DMS153 treated with DMSO at 0.1 percent for 48 hours (cell line): ENCODE measurements around the gene GABARAPL1.
A peak's percentile ranks its signal among the peaks of the same experiment; 100 is the strongest.
"Not testable (repeated sequence)": the region's sequence is repeated elsewhere in the genome, so short reads cannot be mapped to it uniquely, and the experiment has no call there.

Source experiments
- DNase-seq: peaks from one replicate; lab custom pipeline; 2025; ENCODE audit not compliant: unreplicated experiment; lab: John Stamatoyannopoulos, UW

GABARAPL1 gene

GRCh38 chr12:10196210-10196609 lies 16.5 kb upstream of the GABARAPL1 start:
- DNase-seq = no peak

GRCh38 chr12:10197879-10198278 lies 14.8 kb upstream of the GABARAPL1 start:
- DNase-seq = no peak

GRCh38 chr12:10204495-10204894 lies 8.2 kb upstream of the GABARAPL1 start:
- not testable (repeated sequence) for DNase-seq

GRCh38 chr12:10205220-10205807 lies 7.4 kb upstream of the GABARAPL1 start:
- no peak for DNase-seq

GRCh38 chr12:10207136-10207535 lies 5.5 kb upstream of the GABARAPL1 start:
- DNase-seq = no peak

GRCh38 chr12:10210225-10210624 lies 2.5 kb upstream of the GABARAPL1 start:
- DNase-seq = no peak

- DNase-seq = no peak
Measured at GRCh38 chr12:10211101-10211939, 1.4 kb upstream of the GABARAPL1 start.

GRCh38 chr12:10211940-10212738 lies 538 bp upstream of the GABARAPL1 start:
- peak; percentile 89 for DNase-seq

GRCh38 chr12:10213168-10214135 lies 775 bp downstream of the GABARAPL1 start:
- peak; percentile 29 for DNase-seq

GRCh38 chr12:10214136-10214894 lies 1.6 kb downstream of the GABARAPL1 start:
- no peak for DNase-seq

GRCh38 chr12:10214895-10215267 lies 2.2 kb downstream of the GABARAPL1 start:
- no peak for DNase-seq

- DNase-seq = no peak
Measured at GRCh38 chr12:10215436-10215835, 2.8 kb downstream of the GABARAPL1 start.

GRCh38 chr12:10215946-10216345 lies 3.3 kb downstream of the GABARAPL1 start:
- DNase-seq = not testable (repeated sequence)

GRCh38 chr12:10218021-10218420 lies 5.3 kb downstream of the GABARAPL1 start:
- DNase-seq = no peak

- no peak for DNase-seq
Measured at GRCh38 chr12:10220398-10221077, 7.9 kb downstream of the GABARAPL1 start.

GRCh38 chr12:10221846-10222245 lies 9.2 kb downstream of the GABARAPL1 start:
- no peak for DNase-seq

- no peak for DNase-seq
Measured at GRCh38 chr12:10223208-10223607, 10.5 kb downstream of the GABARAPL1 start.

GRCh38 chr12:10225426-10225825 lies 12.7 kb downstream of the GABARAPL1 start:
- DNase-seq = not testable (repeated sequence)

- no peak for DNase-seq
Measured at GRCh38 chr12:10226086-10226485, 13.4 kb downstream of the GABARAPL1 start.
